Measurements from ENCODE around the gene GFI1.

- TF ChIP-seq TAF1 (IDR thresholded peaks at IDR 0.05; ENCODE audit: borderline replicate concordance, low read depth, low read length): no peak
- no peak for TF ChIP-seq POLR2AphosphoS5 (IDR thresholded peaks at IDR 0.05; ENCODE audit: low read depth, low read length)
- TF ChIP-seq POLR2A (IDR thresholded peaks at IDR 0.05; ENCODE audit: low read depth, low read length): no peak
These were observed 18.4 kb upstream of the GFI1 start for GRCh38 chr1:92505015-92505692.

Measured in GM12892 (cell line).